SK-N-SH treated with all-trans-retinoic acid at 6 μM for 48 hours (cell line): ENCODE measurements around the gene CCL17.

Experiments
- ATAC-seq: fragments of 200-7000 bp; cut with Tn5 transposase; 3 replicates; pipeline ENCODE4 v1.9.1; 2020; ENCODE audit warnings: mild to moderate bottlenecking, moderate library complexity
- BACH2 ChIP-seq: fragments of 250-450 bp; sonication (Bioruptor Pico); IDR thresholded peaks from 2 replicates; pipeline ENCODE4 v1.9.0; 2021; ENCODE audit warnings: mild to moderate bottlenecking, borderline replicate concordance
- CSDC2 ChIP-seq: fragments of 250-450 bp; sonication (Bioruptor Pico); IDR thresholded peaks from 2 replicates; pipeline ENCODE4 v1.5.0; 2020; ENCODE audit warnings: mild to moderate bottlenecking, moderate library complexity
- CSRNP3 ChIP-seq: fragments of 250-450 bp; sonication (Bioruptor Pico); IDR thresholded peaks from 2 replicates; pipeline ENCODE4 v1.5.1; 2021; ENCODE audit warnings: mild to moderate bottlenecking, moderate library complexity
- ESRRG ChIP-seq: fragments of 250-450 bp; sonication (Bioruptor Pico); IDR thresholded peaks from 2 replicates; pipeline ENCODE4 v1.6.1; 2021; ENCODE audit warnings: mild to moderate bottlenecking
- GLIS3 ChIP-seq: fragments of 250-450 bp; sonication (Bioruptor Pico); IDR thresholded peaks from 2 replicates; pipeline ENCODE4 v1.5.0; 2020; ENCODE audit warnings: mild to moderate bottlenecking, moderate library complexity
- OSR1 ChIP-seq: fragments of 250-450 bp; sonication (Bioruptor Pico); IDR thresholded peaks from 2 replicates; pipeline ENCODE4 v1.8.0; 2022; ENCODE audit warnings: moderate library complexity, mild to moderate bottlenecking, inconsistent platforms
- PATZ1 ChIP-seq: fragments of 250-450 bp; sonication (Bioruptor Pico); IDR thresholded peaks from 2 replicates; pipeline ENCODE4 v1.8.0; 2020; ENCODE audit warnings: mild to moderate bottlenecking, moderate library complexity, borderline replicate concordance
- POU6F1 ChIP-seq: fragments of 250-450 bp; sonication (Bioruptor Pico); IDR thresholded peaks from 2 replicates; pipeline ENCODE4 v1.8.0; 2021; ENCODE audit warnings: low read depth, mild to moderate bottlenecking, moderate library complexity, borderline replicate concordance
- PPARA ChIP-seq: fragments of 250-450 bp; sonication (Bioruptor Pico); IDR thresholded peaks from 2 replicates; pipeline ENCODE4 v1.5.0; 2020; ENCODE audit warnings: mild to moderate bottlenecking, borderline replicate concordance
- RARB ChIP-seq: fragments of 250-450 bp; sonication (Bioruptor Pico); IDR thresholded peaks from 2 replicates; pipeline ENCODE4 v1.8.0; 2021; ENCODE audit warnings: mild to moderate bottlenecking, moderate library complexity
- SNAI2 ChIP-seq: fragments of 250-450 bp; sonication (Bioruptor Pico); IDR thresholded peaks from 2 replicates; pipeline ENCODE4 v1.5.0; 2020; ENCODE audit warnings: mild to moderate bottlenecking, moderate library complexity
- TCF4 ChIP-seq: fragments of 250-450 bp; sonication (Bioruptor Pico); IDR thresholded peaks from 2 replicates; pipeline ENCODE4 v1.8.0; 2021; ENCODE audit warnings: mild to moderate bottlenecking, moderate library complexity, borderline replicate concordance
- TOX ChIP-seq: fragments of 250-450 bp; sonication (Bioruptor Pico); IDR thresholded peaks from 2 replicates; pipeline ENCODE4 v1.8.0; 2021; ENCODE audit warnings: mild to moderate bottlenecking, moderate library complexity, borderline replicate concordance
- TSHZ2 ChIP-seq: fragments of 250-450 bp; sonication (Bioruptor Pico); IDR thresholded peaks from 2 replicates; pipeline ENCODE4 v1.5.0; 2020; ENCODE audit warnings: mild to moderate bottlenecking, moderate library complexity
- ZC3H10 ChIP-seq: fragments of 250-450 bp; sonication (Bioruptor Pico); IDR thresholded peaks from 2 replicates; pipeline ENCODE4 v1.5.1; 2021; ENCODE audit warnings: mild to moderate bottlenecking, moderate library complexity
- ZFP3 ChIP-seq: fragments of 250-450 bp; sonication (Bioruptor Pico); IDR thresholded peaks from 2 replicates; pipeline ENCODE4 v1.5.0; 2020; ENCODE audit warnings: mild to moderate bottlenecking, moderate library complexity
- ZFP30 ChIP-seq: fragments of 450-650 bp; formaldehyde crosslinking; IDR thresholded peaks from 2 replicates; pipeline ENCODE4 v1.5.0; 2022; ENCODE audit warnings: mild to moderate bottlenecking, moderate library complexity
- ZNF565 ChIP-seq: fragments of 450-650 bp; formaldehyde crosslinking; conservative IDR thresholded peaks from 2 replicates; pipeline ENCODE4 v1.5.0; 2020; ENCODE audit warnings: low read depth, mild to moderate bottlenecking, moderate library complexity
- ZNF70 ChIP-seq: fragments of 450-650 bp; formaldehyde crosslinking; IDR thresholded peaks from 2 replicates; pipeline ENCODE4 v1.5.0; 2020; ENCODE audit warnings: mild to moderate bottlenecking, moderate library complexity
- ZNF8 ChIP-seq: fragments of 450-650 bp; formaldehyde crosslinking; IDR thresholded peaks from 2 replicates; pipeline ENCODE4 v1.5.0; 2020; ENCODE audit warnings: mild to moderate bottlenecking, moderate library complexity

Gene CCL17

GRCh38 chr16:57387598-57388354, 16.8 kb upstream of the CCL17 start (continued):
- no peak for TF ChIP-seq TSHZ2 (CRISPR knock-in tag)
- TF ChIP-seq RARB (CRISPR knock-in tag), result no peak
- TF ChIP-seq CSDC2 (CRISPR knock-in tag), result no peak
- TF ChIP-seq GLIS3 (CRISPR knock-in tag), result no peak
- no peak for TF ChIP-seq ZC3H10
- TF ChIP-seq ZFP30, result no peak
- TF ChIP-seq ZNF8 (CRISPR knock-in tag), result no peak
- TF ChIP-seq OSR1 (CRISPR knock-in tag), result no peak
- no peak for TF ChIP-seq TOX (CRISPR knock-in tag)
- TF ChIP-seq BACH2 (CRISPR knock-in tag), result no peak

- no peak for ATAC-seq
- TF ChIP-seq CSDC2 (CRISPR knock-in tag), result no peak
- no peak for TF ChIP-seq RARB (CRISPR knock-in tag)
- TF ChIP-seq TOX (CRISPR knock-in tag), result no peak
- no peak for TF ChIP-seq ZNF70
- TF ChIP-seq PATZ1 (CRISPR knock-in tag), result no peak
- no peak for TF ChIP-seq ZNF8 (CRISPR knock-in tag)
- no peak for TF ChIP-seq ZC3H10
- no peak for TF ChIP-seq BACH2 (CRISPR knock-in tag)
- no peak for TF ChIP-seq SNAI2 (CRISPR knock-in tag)
- TF ChIP-seq ZNF565, result no peak
- no peak for TF ChIP-seq CSRNP3 (CRISPR knock-in tag)
- TF ChIP-seq GLIS3 (CRISPR knock-in tag), result no peak
- TF ChIP-seq TCF4 (CRISPR knock-in tag), result no peak
- TF ChIP-seq TSHZ2 (CRISPR knock-in tag), result no peak
- TF ChIP-seq PPARA (CRISPR knock-in tag), result no peak
- no peak for TF ChIP-seq ESRRG (CRISPR knock-in tag)
- TF ChIP-seq POU6F1 (CRISPR knock-in tag), result no peak
- TF ChIP-seq ZFP3 (CRISPR knock-in tag), result no peak
Observed at GRCh38 chr16:57388359-57389086, 16.0 kb upstream of the CCL17 start.
